MM.1S (cell line): Measurements from ENCODE around the gene SNCAIP.

Experiments used
- CTCF ChIP-seq: fragments of 300-600 bp; sonication (generic); IDR thresholded peaks from 2 replicates; pipeline ENCODE4 v1.5.1; 2016; ENCODE audit warnings: antibody characterized with exemption, low read length, mixed read lengths
- EZH2 ChIP-seq: fragments of 300-600 bp; sonication (generic); optimal IDR thresholded peaks from 2 replicates; pipeline ENCODE3; 2017; ENCODE audit warnings: low read depth, mild to moderate bottlenecking, antibody characterized with exemption, low read length, mixed read lengths
- EZH2phosphoT487 ChIP-seq: fragments of 300-600 bp; sonication (generic); IDR thresholded peaks from 2 replicates; pipeline ENCODE4 v1.6.1; 2018; ENCODE audit warnings: antibody characterized with exemption, low read length

GRCh38 chr5:122390154-122390553 lies 78.1 kb downstream of the SNCAIP start:
- TF ChIP-seq CTCF (no peak), EZH2 (no peak), EZH2phosphoT487 (no peak)
